Tibial artery (tissue), 4 donors: ENCODE results near the gene ACTN1.

ENCODE experiments used
- DNase-seq, 2 donors: peaks; one replicate each; pipeline ENCODE4 v3.0.0-alpha.2; 2019
- H3K27ac ChIP-seq, 2 donors: fragments of 200-600 bp; sonication (generic) in 1 of 2; 1 replicate in 1 of 2; 2 replicates in 1 of 2; pipeline ENCODE4 v1.5.1; 2018 to 2019; ENCODE audit warnings: mild to moderate bottlenecking in 1 of 2
- H3K27me3 ChIP-seq, 2 donors: fragments of 200-600 bp; sonication (generic) in 1 of 2; one replicate each; pipeline versions ENCODE4 v1.5.1 to v1.6.0; 2016 to 2019
- H3K36me3 ChIP-seq, 3 donors: fragments of 200-600 bp; sonication (generic) in 2 of 3; one replicate each; pipeline ENCODE4 v1.5.1; 2016 to 2019; ENCODE audit warnings: mild to moderate bottlenecking in 2 of 3
- H3K4me1 ChIP-seq, 4 donors: fragments of 200-600 bp; sonication (generic) in 2 of 4; 1 replicate in 3 of 4; 2 replicates in 1 of 4; pipeline ENCODE4 v1.5.1; 2016 to 2019
- H3K4me3 ChIP-seq, 2 donors: fragments of 200-600 bp; sonication (generic) in 1 of 2; 1 replicate in 1 of 2; 2 replicates in 1 of 2; pipeline ENCODE4 v1.5.1; 2018 to 2019; ENCODE audit warnings: mild to moderate bottlenecking in 2 of 2
- H3K9me3 ChIP-seq, 3 donors: fragments of 200-600 bp; sonication (generic) in 1 of 3; one replicate each; pipeline ENCODE4 v1.5.1; 2016 to 2019
- intact Hi-C: fragments of 100-400 bp; cut with DNase I; formaldehyde crosslinking; loops from one replicate; pipeline ENCODE4 v1.15.0; 2023; ENCODE audit warnings: low total_unique reads
- TF ChIP-seq, protein P1 (sequence below), 2 experiments: fragments of 200-600 bp in 1 of 2; fragments of 450-650 bp in 1 of 2; IDR thresholded peaks; one replicate each; pipeline ENCODE4 v1.5.1; 2017 to 2019; ENCODE audit warnings: antibody characterized with exemption in 2 of 2, mild to moderate bottlenecking in 1 of 2, moderate library complexity in 1 of 2

Gene ACTN1

DNA sequence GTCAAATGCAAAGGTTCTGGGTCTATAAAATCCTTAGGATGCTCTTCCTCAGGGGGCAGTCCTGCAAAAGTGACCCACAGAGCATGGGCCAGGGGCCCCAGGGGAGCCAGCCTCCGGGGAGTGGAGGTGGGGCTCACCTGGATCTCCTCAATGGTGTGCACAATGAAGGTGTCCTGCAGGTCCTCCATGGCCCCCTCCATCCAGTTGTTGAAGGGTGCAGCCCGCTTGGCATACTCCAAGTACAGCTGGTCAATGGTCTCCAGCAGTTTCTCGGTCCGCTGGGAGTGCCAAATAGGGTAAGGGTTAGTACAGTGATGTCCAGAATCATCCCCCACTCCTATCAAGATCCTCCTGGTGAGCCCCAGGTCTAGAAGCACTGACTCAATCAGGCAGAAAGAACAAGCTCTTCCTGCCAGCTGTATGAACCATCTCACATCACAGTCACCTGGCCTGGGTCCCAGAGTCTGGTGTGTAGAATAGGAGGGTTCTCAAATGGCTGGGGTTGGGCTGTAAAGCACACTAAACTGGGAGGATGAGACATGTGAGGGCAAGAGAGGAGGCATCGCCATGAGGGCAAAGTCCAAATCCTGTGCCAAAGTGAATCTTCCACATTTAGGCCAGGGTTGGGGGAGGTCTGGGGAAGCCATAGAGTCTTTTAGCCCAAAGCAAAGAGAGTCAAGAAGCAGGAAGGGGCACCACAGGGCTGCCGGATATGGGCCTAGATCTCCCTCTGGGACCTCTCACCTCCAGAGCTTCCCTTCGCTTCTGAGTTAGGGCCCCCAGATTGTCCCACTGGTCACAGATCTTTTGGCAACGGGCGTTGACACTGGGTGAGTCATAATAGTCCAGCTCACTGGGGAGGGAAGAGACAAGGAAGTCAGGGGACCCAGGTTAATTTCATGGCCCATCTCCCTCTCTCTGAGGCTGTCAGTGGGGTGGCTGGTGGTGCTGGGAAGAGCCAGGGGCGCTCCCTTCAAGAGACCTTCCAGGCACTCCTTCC is 94.8 kb downstream of the ACTN1 start:
- Histone ChIP-seq H3K4me3 (no peak overlapping the region), H3K27ac (peak overlapping the region; percentile 69 to 100), H3K9me3 (no peaks in the 10 kb centered on the region), H3K36me3 (peaks cover 77 to 97% (median 86%) of the 10 kb centered on the region in 3 donors), H3K4me1 (peaks cover 0 to 23% (median 9%) of the 10 kb centered on the region in 4 donors), H3K27me3 (no peaks in the 10 kb centered on the region)
- DNase-seq: peak; percentile 41 to 73
- intact Hi-C loops: no loop called here
- TF ChIP-seq, protein P1, sequence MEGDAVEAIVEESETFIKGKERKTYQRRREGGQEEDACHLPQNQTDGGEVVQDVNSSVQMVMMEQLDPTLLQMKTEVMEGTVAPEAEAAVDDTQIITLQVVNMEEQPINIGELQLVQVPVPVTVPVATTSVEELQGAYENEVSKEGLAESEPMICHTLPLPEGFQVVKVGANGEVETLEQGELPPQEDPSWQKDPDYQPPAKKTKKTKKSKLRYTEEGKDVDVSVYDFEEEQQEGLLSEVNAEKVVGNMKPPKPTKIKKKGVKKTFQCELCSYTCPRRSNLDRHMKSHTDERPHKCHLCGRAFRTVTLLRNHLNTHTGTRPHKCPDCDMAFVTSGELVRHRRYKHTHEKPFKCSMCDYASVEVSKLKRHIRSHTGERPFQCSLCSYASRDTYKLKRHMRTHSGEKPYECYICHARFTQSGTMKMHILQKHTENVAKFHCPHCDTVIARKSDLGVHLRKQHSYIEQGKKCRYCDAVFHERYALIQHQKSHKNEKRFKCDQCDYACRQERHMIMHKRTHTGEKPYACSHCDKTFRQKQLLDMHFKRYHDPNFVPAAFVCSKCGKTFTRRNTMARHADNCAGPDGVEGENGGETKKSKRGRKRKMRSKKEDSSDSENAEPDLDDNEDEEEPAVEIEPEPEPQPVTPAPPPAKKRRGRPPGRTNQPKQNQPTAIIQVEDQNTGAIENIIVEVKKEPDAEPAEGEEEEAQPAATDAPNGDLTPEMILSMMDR (IDR thresholded peaks at IDR 0.05): no peak

DNA sequence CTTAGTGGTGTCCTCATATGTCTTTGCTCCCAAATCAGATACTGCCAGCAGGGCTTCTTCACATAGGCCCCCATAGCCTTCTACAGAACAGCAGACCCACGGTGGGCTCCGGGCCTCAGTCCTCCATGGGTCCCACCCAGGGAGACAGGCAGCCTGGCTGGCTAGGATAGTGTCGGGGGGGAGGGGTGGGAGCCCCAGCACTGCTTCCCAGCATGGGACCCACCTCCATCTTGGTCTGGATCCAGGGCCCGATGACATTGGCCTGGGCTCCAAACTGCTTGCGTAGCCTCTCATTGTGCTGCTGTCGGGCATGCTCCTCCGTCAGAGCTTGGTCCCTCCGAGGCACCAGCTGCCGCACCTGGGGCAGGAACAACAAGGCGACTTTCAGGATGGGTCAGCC is 96.9 kb downstream of the ACTN1 start:
- intact Hi-C loops: no loop called here
- peak overlapping the region in 1 of 2 donors; percentile 17 for H3K27ac ChIP-seq
- H3K36me3 ChIP-seq: peaks cover 86 to 98% (median 90%) of the 10 kb centered on the region in 3 donors

DNA sequence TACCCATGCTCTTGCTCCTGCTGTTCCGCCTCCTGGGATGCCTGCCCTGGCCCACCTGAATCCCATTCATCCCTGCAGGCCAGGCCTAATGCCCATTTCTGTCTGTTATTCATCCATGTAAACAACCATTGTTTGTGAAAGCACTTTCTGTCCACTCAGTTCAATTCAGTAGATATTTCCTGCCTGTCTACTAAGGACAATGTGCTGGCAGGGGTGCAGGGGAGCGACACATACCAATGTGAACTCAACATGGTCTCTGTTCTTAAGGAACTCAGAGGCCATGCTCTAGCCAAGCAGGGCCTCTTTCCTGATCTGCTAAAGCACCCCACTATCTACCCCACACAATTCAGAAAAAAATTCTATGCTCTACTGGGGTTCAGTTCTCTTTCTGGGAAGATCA is 97.7 kb downstream of the ACTN1 start:
- H3K27ac ChIP-seq: peak overlapping the region; percentile 0 to 17
- peaks cover 94 to 100% (median 98%) of the 10 kb centered on the region in 3 donors for H3K36me3 ChIP-seq
- TF ChIP-seq, protein P1 (IDR thresholded peaks at IDR 0.05): no peak
- peak in 1 of 2 donors; percentile 40 for DNase-seq
- H3K4me1 ChIP-seq: peaks cover 0 to 5% (median 2%) of the 10 kb centered on the region in 4 donors
- H3K27me3 ChIP-seq: no peaks in the 10 kb centered on the region
- no peak overlapping the region for H3K4me3 ChIP-seq
- intact Hi-C loops: no loop called here
- H3K9me3 ChIP-seq: no peaks in the 10 kb centered on the region

More for the DNA sequence above, 96.9 kb downstream of the ACTN1 start:
- no peaks in the 10 kb centered on the region for H3K9me3 ChIP-seq
- TF ChIP-seq, protein P1 (IDR thresholded peaks at IDR 0.05): no peak
- H3K4me3 ChIP-seq: no peak overlapping the region
- no peaks in the 10 kb centered on the region for H3K27me3 ChIP-seq
- peaks cover 0 to 5% (median 2%) of the 10 kb centered on the region in 4 donors for H3K4me1 ChIP-seq
- DNase-seq: peak in 1 of 2 donors; percentile 61

DNA sequence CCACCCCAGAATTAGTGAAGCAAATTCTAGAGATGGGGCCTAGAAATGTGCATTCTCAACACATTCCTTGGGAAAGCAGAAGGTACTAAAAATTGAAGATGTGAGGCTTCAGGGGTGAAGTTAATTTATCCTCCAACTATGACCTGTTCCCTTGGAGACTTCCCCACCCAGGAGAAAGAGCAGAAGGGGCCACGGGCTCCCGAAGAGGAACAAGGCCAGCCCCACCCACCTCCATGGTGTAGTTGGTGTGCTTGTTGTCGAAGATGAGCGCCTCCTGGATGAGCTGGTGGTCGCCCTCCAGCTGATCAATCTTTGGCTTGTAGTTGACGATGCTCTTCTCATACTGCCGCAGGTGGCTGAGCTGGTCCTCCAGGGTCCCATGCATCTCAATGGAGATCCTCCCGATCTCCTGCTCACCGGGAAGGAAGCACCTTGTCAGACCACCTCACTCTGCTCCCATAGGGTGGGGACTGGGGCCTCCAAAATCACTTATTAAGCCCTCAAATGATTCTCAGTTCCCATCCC is 98.5 kb downstream of the ACTN1 start:
- Histone ChIP-seq H3K4me3 (no peak overlapping the region), H3K9me3 (no peaks in the 10 kb centered on the region), H3K36me3 (peaks cover 96 to 100% (median 100%) of the 10 kb centered on the region in 3 donors), H3K27ac (peak overlapping the region; percentile 0 to 34), H3K4me1 (peaks cover 0 to 5% (median 2%) of the 10 kb centered on the region in 4 donors), H3K27me3 (no peaks in the 10 kb centered on the region)
- intact Hi-C loops: no loop called here
- peak in 1 of 2 donors; percentile 34 for DNase-seq
- TF ChIP-seq, protein P1 (IDR thresholded peaks at IDR 0.05): no peak

DNA sequence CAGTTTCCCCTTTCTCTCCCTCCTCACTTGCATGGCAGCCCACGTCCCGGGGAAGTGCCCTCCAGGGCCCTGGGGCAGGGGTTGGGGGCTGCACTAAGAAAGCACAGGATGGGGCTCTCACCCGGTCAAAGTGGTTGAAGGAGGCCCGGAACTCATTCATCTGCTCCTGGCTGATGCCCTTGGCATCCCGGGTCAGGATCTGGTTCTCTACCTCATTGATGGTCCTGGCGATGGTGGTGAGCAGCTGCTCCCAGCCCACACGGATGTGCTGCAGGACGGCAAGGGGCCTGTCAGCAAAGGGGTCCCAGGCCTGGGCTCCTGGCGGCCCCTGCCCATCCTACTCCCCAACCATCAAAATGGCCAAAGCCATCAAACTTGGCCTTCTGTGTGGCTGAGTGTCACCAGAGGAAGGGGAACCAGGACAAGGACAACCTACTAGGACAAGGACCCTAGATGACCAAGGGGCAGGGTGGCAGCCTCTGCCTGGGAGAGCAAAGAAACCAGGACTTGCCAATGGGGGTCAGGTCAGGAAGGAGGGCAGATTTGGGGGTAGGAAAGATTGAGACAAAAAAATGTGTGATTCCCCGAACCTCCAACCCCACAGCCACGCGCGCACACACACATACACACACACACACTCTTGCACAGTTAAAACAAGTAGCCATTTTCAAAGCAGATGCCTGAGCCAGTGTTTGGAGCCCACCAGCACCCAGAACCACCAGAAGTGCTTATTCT is 99.1 kb downstream of the ACTN1 start:
- Histone ChIP-seq H3K27me3 (no peaks in the 10 kb centered on the region), H3K36me3 (peaks cover 96 to 100% (median 100%) of the 10 kb centered on the region in 3 donors)

More for the DNA sequence above, 99.1 kb downstream of the ACTN1 start:
- Histone ChIP-seq H3K27ac (peak overlapping the region; percentile 23 to 34), H3K4me1 (peaks cover 0 to 5% (median 2%) of the 10 kb centered on the region in 4 donors), H3K9me3 (no peaks in the 10 kb centered on the region), H3K4me3 (no peak overlapping the region)
- TF ChIP-seq, protein P1 (IDR thresholded peaks at IDR 0.05): no peak
- DNase-seq: peak in 1 of 2 donors; percentile 48
- intact Hi-C loops: no loop called here
